ENCODE measurements around the gene MVK.

Gene MVK

DNA sequence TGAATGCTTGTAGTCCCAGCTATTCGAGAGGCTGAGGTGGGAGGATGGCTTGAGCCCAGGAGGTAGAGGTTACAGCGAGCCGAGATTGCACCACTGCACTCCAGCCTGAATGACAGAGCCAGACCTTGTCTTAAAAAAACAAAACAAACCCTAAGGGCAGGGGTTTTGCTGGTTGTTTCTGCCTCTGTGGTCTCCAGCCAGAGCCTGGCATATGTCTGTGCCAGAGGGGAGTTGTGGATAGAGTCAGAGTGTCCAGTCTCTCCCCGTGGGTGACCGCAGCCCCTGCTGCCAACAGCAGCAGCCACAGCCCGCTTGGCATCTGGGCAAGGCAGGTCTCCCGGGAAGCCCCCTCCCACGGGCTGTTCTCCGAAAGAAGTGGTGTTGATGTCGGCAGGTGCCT is 37.6 kb downstream of the MVK start:
- no peak for DNase-seq

DNA sequence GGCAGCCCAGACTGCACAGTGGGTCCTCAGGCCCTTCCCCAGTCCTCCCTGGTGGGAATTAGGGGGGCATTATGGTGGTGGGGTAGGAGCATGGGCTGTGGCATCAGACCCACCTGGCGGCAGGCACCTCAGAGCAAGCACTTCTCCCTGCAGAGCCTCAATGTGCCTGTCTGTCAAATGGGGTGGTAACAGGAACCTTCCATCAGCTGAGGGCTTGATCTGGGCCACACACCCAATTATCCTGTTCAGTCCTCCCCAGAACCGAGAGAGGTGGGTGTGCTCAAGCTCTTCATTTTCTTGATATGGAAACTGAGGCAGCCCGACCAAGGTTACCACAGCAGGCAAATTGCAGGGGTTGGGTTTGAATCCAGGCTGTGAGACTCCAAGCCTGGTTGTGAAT is 38.4 kb downstream of the MVK start:
- no peak for DNase-seq

- no peak for DNase-seq
These were observed 39.4 kb downstream of the MVK start for GRCh38 chr12:109612975-109613502.

GRCh38 chr12:109613649-109614455 is 40.3 kb downstream of the MVK start:
- no peak for DNase-seq

- DNase-seq, result no peak
These were observed 42.1 kb downstream of the MVK start for GRCh38 chr12:109615556-109616229.

GRCh38 chr12:109617491-109617890 is 43.9 kb downstream of the MVK start:
- DNase-seq, result no peak

DNA sequence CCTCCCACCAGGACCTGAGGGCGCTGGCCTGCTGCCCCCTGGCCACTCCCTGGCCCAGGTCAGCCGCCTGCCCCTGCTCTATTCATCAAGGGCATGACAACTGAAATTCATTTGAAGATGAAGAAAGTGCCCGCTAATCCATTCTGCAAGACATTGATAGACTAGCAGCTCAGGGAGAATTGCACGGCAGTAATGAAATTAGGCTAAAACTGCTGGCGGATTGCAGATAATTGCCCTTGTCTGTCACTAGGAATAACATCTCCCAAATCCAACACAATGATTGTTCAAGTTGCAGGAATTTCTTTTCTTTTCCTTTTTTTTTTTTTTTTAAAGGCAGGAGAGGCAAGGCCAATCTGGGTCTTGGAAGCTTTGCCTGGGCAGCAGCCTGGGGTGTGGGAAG is 44.5 kb downstream of the MVK start:
- DNase-seq, result no peak

- DNase-seq, result no peak
These were observed 45.5 kb downstream of the MVK start for GRCh38 chr12:109619002-109619604.

DNA sequence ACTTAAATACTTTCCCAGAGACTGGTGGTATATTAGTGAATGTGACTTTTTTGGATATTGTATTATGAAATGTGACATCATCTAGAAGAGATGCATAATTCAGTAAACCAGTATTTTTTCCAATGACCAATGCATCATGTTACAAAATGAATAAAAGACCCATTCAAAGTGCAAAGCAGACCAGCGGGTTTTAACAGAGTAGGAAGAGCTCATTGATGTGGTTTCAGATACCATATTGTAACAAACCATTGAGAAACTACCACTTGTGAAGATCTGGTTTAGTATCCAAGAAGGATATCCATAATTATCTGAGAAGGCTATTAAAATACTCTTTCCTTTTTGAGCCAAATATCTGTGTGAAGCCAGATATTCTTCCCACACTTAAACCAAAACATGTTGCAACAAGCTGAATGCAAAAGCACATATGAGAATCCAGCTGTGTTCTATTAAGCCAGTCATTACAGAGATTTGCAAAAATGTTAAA is 47.7 kb downstream of the MVK start:
- DNase-seq, result no peak

- no peak for DNase-seq
These were observed 48.3 kb downstream of the MVK start for GRCh38 chr12:109621901-109622364.

GRCh38 chr12:109624467-109624866 is 50.9 kb downstream of the MVK start:
- DNase-seq, result no peak

DNA sequence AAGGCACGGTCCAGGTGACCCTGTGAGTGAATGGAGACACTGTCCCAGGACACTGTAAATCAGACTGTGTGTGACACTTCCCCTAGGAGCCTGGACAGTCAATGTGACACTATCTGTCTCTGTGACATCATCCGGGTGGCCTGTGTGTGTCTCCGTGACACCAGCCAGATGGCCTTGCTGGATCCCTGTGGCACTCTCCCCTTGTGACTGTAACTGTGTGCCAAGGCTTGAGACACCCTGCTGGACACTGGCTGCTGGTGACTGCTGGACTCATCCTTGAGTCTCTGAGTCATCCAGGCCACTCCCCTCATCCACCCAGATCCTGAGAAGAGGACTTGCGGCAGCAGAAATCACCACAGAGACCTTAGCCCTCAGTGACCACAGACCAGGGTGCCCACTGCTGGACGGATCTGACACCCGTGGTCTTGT is 51.6 kb downstream of the MVK start:
- no peak for DNase-seq

- DNase-seq, result no peak
These were observed 52.3 kb downstream of the MVK start for GRCh38 chr12:109625749-109626377.

DNA sequence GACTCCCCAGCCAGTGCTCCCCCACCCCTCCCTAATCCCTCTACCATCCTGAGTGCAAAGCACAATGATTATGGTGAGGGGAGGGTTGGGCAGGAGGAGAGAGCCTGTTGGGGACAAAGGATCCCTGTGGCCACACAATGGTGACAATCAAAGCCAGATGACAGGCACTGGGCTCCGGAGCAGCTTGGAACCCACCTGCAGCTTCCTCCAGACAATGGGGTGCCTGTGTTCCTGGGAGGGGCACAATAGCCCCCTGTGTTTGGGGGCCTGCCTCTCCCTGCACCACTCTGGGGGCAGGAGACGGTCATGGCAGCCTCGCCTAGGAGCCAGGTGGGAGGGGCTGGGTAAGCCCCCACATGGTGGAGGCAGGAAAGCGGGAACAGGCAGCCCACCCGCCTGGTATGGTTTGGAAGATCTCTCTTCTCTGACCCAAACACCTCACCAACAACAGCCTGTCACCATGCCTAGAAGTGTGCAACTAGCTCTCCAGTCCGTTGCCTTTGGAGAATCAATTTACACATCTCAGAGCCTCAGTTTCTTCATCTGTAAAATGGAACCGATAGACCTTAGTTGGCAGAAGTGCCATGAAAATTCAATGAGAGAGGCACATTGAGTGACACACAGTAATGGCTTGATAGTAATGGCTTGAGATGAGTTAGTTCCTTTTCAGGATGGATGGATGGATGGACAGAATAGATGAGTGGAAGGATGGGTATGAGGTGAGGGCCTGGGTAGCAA is 53.0 kb downstream of the MVK start:
- DNase-seq, result no peak

GRCh38 chr12:109627633-109628032 is 54.0 kb downstream of the MVK start:
- no peak for DNase-seq

DNA sequence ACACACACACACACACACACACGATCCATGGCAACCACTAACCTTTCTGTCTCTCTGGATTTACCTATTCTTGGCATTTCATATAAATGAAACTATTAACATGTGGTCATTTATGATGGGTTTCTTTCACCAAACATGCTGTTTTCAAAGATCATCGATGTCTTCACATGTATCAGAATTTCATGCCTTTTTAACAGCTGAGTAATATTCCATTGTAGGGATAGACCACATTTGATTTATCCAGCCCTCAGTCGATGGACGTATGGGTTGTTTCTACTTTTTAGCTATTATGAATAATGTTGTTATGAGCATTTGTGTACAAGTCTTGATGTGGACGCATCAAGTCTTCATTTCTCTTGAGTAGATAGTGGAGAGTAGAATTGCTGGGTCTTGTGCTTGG is 56.5 kb downstream of the MVK start:
- no peak for DNase-seq

DNA sequence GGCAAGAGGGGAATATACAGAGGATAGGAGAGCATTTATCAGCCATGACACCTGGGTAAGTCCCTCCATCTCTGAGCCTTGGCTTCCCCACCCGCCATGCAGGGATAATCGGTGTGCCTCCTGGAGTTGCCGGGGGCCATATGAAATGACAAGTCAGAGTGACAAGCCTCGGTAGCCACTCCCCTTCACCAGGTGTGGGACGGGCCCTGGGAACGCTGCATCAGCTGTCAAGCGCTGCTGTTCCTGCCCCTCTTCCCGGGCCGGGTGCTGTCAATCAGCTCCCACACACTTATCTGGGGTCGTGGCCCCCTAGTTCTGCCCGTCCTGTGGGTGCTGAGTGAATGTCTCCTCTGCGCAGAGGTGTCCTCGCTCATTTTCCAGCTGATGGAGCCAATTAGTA is 57.2 kb downstream of the MVK start:
- no peak for DNase-seq

DNA sequence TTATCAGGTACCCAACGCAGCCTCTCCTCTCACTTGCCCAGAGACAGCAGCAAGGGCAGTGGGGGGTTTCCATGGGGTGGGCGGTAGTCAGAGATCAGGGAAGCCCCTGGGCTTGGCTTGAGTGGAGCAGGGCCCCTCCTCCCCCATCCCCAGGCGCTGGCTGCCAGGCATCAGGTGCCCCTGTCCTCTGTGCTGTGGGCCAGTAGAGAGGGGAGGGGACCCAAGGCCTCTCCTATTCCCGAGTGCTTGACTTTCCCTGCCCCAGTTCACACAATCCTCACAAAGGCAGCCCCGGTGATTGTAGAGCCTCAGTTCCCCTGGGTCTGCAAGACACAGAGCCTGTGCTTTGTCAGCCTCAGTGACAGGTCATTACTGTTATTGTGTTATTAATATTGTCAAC is 57.7 kb downstream of the MVK start:
- DNase-seq, result no peak

DNA sequence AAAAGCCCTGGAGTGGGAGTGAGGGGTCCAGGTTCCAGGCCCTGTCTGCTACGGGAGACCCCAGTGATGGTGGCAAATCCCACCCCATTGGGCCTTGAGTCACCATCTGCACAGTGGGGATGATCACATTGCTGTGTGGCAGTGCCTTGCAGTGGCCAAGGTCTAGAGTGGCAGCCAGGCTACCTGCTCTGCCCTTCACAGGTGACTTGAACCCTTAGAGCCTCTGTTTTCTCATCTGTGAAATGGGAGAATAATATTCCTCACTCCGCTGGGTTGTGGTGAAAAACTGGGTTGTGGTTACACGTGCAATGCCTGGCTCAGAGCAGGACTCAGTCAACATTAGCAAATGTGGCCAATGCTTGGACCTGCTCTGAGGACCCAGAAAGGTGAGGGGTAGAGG is 58.2 kb downstream of the MVK start:
- DNase-seq, result no peak

DNA sequence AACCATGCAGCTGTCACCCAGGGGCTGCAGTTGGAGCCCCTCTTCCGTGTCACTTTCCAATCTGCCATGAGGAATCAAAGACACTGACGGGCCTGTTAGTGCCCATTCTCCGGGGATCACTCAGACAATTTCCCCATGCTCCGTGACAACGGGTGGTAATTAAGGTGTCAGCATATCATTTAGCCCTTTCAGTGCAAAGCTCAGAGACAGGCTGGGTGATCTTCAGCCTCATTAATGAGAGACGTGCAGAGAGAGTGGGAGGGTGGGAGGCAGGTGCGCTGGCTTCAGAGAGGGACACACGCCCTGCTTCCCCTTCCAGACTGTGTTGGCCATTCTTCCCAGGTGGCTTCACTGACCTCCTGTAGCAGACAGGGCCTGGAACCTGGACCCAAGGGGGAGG is 58.7 kb downstream of the MVK start:
- no peak for DNase-seq

GRCh38 chr12:109635717-109636116 is 62.1 kb downstream of the MVK start:
- no peak for DNase-seq

- DNase-seq, result no peak
These were observed 63.8 kb downstream of the MVK start for GRCh38 chr12:109637348-109637747.
